AG09319 (cell line): ENCODE results near the gene CEPT1.

Source experiments
- DNase-seq: peaks from one replicate; pipeline ENCODE4 v3.0.0-alpha.2; 2010; ENCODE audit warnings: low read depth; ENCODE audit errors: extremely low read depth
- CTCF ChIP-seq: IDR thresholded peaks from 2 replicates; pipeline ENCODE4 v1.5.1; 2011; ENCODE audit warnings: low read depth, mild to moderate bottlenecking, inconsistent platforms, low read length, moderate library complexity

Gene CEPT1

GRCh38 chr1:111219557-111220286 lies 79.7 kb downstream of the CEPT1 start:
- TF ChIP-seq CTCF: no peak

GRCh38 chr1:111220302-111220890 lies 80.4 kb downstream of the CEPT1 start:
- no peak for TF ChIP-seq CTCF
- DNase-seq: no peak

More at GRCh38 chr1:111219557-111220286, 79.7 kb downstream of the CEPT1 start:
- DNase-seq: no peak

GRCh38 chr1:111221276-111221632 lies 81.2 kb downstream of the CEPT1 start:
- no peak for TF ChIP-seq CTCF
- no peak for DNase-seq

- no peak for DNase-seq
- TF ChIP-seq CTCF: no peak
Measured at GRCh38 chr1:111221633-111222291, 81.7 kb downstream of the CEPT1 start.

- peak; percentile 89 for TF ChIP-seq CTCF
- no peak for DNase-seq
Measured at GRCh38 chr1:111222308-111223125, 82.5 kb downstream of the CEPT1 start.

GRCh38 chr1:111223126-111223685 lies 83.2 kb downstream of the CEPT1 start:
- DNase-seq: no peak
- TF ChIP-seq CTCF: no peak
